Uterus (tissue), 4 donors: ENCODE data around the gene CCDC127. TPM values are rescaled to one million over a fixed set of nuclear protein-coding genes. Genes with fewer than 3 reads are reported as not detected.
A peak's percentile ranks its signal among the peaks of the same experiment; 100 is the strongest.
"Not testable (repeated sequence)": the region's sequence is repeated elsewhere in the genome, so short reads cannot be mapped to it uniquely, and the experiment has no call there.

Experiments
- DNase-seq, 2 donors: peaks; one replicate each; pipeline ENCODE4 v3.0.0-alpha.2; 2019 to 2020
- H3K27ac ChIP-seq, 2 donors: fragments of 200-600 bp; sonication (generic); 1 replicate in 1 of 2; 2 replicates in 1 of 2; pipeline ENCODE4 v1.5.1; 2016 to 2018
- H3K27me3 ChIP-seq, 2 donors: fragments of 200-600 bp; sonication (generic); one replicate each; pipeline ENCODE4 v1.5.1; 2018 to 2019; ENCODE audit warnings: control low read depth in 1 of 2
- H3K36me3 ChIP-seq, 2 donors: fragments of 200-600 bp; sonication (generic); one replicate each; pipeline ENCODE4 v1.5.1; 2019; ENCODE audit warnings: control low read depth in 1 of 2
- H3K4me1 ChIP-seq, 2 donors: fragments of 200-600 bp; sonication (generic); one replicate each; pipeline ENCODE4 v1.5.1; 2018 to 2019; ENCODE audit warnings: control low read depth in 1 of 2
- H3K4me3 ChIP-seq, 2 donors: fragments of 200-600 bp; sonication (generic); 1 replicate in 1 of 2; 2 replicates in 1 of 2; pipeline ENCODE4 v1.5.1; 2018 to 2019; ENCODE audit warnings: mild to moderate bottlenecking in 1 of 2
- H3K9me3 ChIP-seq, 2 donors: fragments of 200-600 bp; sonication (generic); one replicate each; pipeline ENCODE4 v1.5.1; 2019; ENCODE audit warnings: control low read depth in 1 of 2
- POLR2A ChIP-seq, 2 donors: fragments of 450-650 bp; IDR thresholded peaks; one replicate each; pipeline ENCODE4 v1.6.1; 2016; ENCODE audit warnings: antibody characterized with exemption in 2 of 2, mild to moderate bottlenecking in 1 of 2, moderate library complexity in 1 of 2
- intact Hi-C: fragments of 100-400 bp; cut with DNase I; formaldehyde crosslinking; loops from one replicate; pipeline ENCODE4 v1.15.1; 2023; ENCODE audit warnings: low total_unique reads
- total RNA-seq, 4 donors: library from RNA; depleted of rRNA in 3 of 4; stranded (reverse); fragments of >200 nt in 3 of 4; gene quantifications; one replicate each; pipeline versions ENCODE4 v1.1.0 to v1.2.4, GENCODE V29; 2014 to 2023
- TF ChIP-seq, protein P1 (sequence below), 4 experiments: fragments of 200-600 bp in 2 of 4; fragments of 450-650 bp in 2 of 4; sonication (generic) in 2 of 4; IDR thresholded peaks; one replicate each; pipeline ENCODE4 v1.5.1; 2016 to 2019; ENCODE audit warnings: antibody characterized with exemption in 4 of 4, mild to moderate bottlenecking in 2 of 4, moderate library complexity in 1 of 4
- donor health status: DM: yes; HTN: yes; CAD: no.

CCDC127 gene, protein sequence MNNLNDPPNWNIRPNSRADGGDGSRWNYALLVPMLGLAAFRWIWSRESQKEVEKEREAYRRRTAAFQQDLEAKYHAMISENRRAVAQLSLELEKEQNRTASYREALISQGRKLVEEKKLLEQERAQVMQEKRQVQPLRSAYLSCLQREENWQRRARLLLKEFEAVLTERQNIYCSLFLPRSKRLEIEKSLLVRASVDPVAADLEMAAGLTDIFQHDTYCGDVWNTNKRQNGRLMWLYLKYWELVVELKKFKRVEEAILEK
- 10 to 100 TPM in 1 of 4 donors, 1 to 10 TPM in 3; 2.6 to 10.2 (median 6.0) TPM for total RNA-seq

DNA sequence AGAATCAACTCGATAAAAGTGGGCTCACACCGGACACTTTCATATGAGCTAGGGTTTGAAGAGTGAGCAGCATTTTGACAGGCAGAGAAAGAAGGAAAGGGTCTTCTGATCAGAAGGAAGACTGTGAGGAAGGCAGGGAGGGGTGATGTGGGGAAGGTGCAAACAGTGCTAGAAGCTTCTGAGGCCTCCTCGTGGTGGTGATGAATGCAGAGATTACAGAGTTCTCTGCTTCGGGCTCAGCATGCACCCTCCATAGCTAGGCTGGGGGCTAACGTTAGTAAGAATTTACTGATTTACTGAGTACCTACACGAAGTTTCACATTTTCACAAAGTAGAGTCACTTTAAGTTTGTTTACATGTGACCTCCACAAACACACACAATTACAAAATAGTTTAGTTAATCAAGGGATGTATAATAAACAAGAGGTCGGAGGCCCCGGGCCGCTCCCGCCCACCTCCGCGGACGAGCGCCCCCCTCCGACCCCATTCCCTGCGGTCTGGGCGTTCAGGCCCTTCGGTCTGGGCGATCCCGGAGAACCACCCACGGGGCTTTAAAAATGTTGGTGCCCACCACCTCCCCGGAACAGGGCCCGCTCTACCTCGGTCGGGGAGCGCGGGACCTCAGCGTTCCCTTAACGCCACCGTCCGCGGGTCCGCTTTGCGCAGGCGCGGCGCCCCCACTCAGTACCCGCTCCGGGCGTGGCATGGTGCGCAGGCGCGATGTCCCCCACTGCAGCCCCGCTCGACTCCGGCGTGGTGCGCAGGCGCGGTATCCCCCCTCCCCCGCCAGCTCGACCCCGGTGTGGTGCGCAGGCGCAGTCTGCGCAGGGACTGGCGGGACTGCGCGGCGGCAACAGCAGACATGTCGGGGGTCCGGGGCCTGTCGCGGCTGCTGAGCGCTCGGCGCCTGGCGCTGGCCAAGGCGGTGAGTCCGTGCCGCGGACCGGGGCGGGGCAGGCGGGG lies at the start of gene CCDC127, which contains the start of gene SDHA:
CCDC127 (minus strand) TSS at position 660 of the 963 bp plus-strand sequence. CDS start 1,304 bp downstream, outside the sequence.
SDHA (plus strand) TSS at position 827 of the 963 bp plus-strand sequence; CDS start at position 863, 36 bp downstream.
- TF ChIP-seq POLR2A (IDR thresholded peaks at IDR 0.05): peak; percentile 93 to 96
- TF ChIP-seq, protein P1, sequence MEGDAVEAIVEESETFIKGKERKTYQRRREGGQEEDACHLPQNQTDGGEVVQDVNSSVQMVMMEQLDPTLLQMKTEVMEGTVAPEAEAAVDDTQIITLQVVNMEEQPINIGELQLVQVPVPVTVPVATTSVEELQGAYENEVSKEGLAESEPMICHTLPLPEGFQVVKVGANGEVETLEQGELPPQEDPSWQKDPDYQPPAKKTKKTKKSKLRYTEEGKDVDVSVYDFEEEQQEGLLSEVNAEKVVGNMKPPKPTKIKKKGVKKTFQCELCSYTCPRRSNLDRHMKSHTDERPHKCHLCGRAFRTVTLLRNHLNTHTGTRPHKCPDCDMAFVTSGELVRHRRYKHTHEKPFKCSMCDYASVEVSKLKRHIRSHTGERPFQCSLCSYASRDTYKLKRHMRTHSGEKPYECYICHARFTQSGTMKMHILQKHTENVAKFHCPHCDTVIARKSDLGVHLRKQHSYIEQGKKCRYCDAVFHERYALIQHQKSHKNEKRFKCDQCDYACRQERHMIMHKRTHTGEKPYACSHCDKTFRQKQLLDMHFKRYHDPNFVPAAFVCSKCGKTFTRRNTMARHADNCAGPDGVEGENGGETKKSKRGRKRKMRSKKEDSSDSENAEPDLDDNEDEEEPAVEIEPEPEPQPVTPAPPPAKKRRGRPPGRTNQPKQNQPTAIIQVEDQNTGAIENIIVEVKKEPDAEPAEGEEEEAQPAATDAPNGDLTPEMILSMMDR (IDR thresholded peaks at IDR 0.05): peak in 3 of 4 experiments; percentile 38 to 47 (median 40)
- peak within 1 kb of the TSS; percentile 84 to 89 for H3K27ac ChIP-seq
- peak; percentile 96 to 98 for DNase-seq
- H3K4me1 ChIP-seq, H3K27me3 ChIP-seq, H3K36me3 ChIP-seq, H3K9me3 ChIP-seq, intact Hi-C loops: not testable (repeated sequence)
- H3K4me3 ChIP-seq: peak within 1 kb of the TSS; percentile 85 to 87

DNA sequence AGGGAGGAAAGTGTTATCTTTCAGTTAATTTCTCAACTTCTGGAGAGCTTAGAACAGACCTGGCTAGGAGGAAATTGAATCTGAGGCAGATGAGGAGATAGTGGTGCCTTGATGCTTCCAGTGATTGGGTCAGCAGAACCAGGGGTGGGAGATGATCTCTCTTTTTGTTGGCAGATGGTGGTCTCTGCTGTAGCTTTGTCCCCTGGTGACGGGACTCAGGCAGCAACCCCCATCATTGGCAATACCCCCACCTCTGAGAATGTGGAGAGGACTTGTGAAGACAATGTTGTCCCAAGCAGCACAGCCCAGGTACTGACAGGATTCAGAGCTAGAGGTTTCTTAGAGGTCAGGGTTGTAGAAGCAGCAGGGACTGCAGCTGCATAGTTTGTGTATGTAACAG lies 49.8 kb upstream of the CCDC127 start:
- no peak for DNase-seq
- Histone ChIP-seq H3K36me3 (no peaks in the 10 kb centered on the region), H3K4me3 (no peak overlapping the region), H3K9me3 (no peaks in the 10 kb centered on the region), H3K27ac (no peak overlapping the region), H3K27me3 (no peaks in the 10 kb centered on the region), H3K4me1 (no peaks in the 10 kb centered on the region)
- no peak for TF ChIP-seq POLR2A (IDR thresholded peaks at IDR 0.05)
- TF ChIP-seq, protein P1 (IDR thresholded peaks at IDR 0.05): no peak
- intact Hi-C loops: no loop called here

DNA sequence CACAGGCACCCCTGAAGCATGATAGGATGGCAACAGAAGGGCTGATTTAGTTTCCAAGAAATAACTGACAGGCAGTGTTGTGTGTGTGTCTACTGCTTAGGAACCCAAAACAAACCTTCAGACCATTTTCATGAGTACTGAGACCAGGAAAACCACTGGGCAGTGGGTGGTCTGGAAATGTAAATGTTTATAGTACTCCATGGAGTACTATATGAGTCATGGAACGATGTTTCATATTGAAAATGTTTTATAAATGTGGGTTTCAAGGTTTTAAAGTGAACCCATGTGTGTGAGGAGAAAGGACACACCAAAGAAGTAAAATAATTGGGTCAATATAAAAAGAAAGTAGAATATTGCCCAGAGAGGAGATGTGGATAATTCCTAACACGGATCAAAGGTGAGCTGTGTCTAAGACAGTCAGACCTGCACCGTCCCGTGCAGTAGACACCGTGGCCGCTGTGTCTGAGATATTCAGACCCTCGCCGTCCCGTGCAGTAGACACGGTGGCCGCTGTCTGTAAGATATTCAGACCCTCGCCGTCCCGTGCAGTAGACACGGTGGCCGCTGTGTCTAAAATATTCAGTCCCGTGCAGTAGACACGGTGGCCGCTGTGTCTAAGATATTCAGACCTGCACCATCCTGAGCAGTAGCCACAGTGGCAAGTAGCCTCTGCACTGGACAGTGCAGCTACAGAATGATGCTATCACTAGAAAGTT lies 48.5 kb upstream of the CCDC127 start:
- H3K4me1 ChIP-seq, DNase-seq, intact Hi-C loops, H3K36me3 ChIP-seq, H3K27ac ChIP-seq, H3K9me3 ChIP-seq, H3K27me3 ChIP-seq, H3K4me3 ChIP-seq: not testable (repeated sequence)

DNA sequence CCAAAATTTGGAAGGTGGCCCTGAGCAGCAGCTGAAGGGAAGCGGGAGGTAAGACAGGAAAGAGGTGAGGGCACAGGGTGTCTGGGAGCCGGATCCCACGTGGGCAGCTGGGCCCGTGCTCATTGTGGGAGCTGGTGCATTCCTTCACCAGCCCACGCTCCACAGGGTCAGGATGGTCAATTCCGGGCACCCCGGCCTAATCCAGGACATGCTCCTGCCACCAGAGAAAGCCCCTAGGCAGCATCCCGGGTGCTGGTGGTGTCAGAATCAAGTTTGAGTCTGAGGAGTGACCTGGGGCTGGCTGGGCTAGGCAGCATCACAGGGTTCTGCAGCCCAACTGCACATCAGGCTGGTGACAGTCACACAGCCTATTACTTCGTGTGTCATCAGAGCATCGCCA lies 46.4 kb upstream of the CCDC127 start:
- no peak for TF ChIP-seq POLR2A (IDR thresholded peaks at IDR 0.05)
- TF ChIP-seq, protein P1 (IDR thresholded peaks at IDR 0.05): no peak

DNA sequence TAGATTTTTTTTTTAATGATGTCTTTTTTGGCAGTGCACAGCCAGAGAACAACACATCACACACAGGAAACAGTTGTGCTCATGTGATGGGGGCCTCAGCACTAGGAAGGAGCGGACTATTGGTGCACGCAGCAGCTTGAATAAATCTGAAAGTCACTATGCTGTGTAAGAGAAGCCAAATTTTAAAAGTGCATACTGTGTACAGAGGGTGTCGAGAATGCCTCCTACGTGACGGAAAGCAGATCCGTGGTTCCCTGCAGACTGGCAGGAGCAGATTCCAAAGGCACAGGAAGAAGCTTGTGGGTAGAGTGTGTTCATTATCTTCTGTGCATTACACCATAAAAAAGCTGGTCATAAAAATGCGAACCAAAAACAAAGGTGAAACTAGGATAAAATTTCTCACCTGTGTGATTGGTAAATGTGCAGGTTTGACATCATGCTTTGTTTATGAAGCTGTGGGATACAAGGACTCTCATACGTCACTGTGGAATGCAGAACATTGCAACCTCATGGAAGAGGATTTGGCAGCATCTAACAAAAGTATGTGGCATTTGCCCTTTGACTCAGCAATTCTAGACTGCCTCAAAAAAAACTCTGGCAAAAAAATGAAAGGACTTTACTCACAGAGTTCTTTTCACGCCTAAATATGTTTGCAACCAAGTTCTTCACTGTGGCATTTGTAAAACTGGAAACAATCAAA lies 45.5 kb upstream of the CCDC127 start:
- H3K4me3 ChIP-seq, H3K4me1 ChIP-seq, H3K9me3 ChIP-seq, intact Hi-C loops, DNase-seq, H3K27me3 ChIP-seq, H3K36me3 ChIP-seq: not testable (repeated sequence)
- H3K27ac ChIP-seq: peak overlapping the region in 1 of 2 donors; percentile 21

More for the DNA sequence above, 46.4 kb upstream of the CCDC127 start:
- H3K9me3 ChIP-seq: no peaks in the 10 kb centered on the region
- no peak overlapping the region for H3K27ac ChIP-seq
- H3K4me1 ChIP-seq: no peaks in the 10 kb centered on the region
- no peaks in the 10 kb centered on the region for H3K36me3 ChIP-seq
- DNase-seq: no peak
- no peaks in the 10 kb centered on the region for H3K27me3 ChIP-seq
- no peak overlapping the region for H3K4me3 ChIP-seq
- intact Hi-C loops: no loop called here
